Skin of body (tissue), 2 donors: ENCODE results near the gene ARL5A. TPM values are rescaled to one million over a fixed set of nuclear protein-coding genes. Genes with fewer than 3 reads are reported as not detected.

Source experiments
- DNase-seq: peaks from one replicate; lab custom pipeline; 2025; lab: John Stamatoyannopoulos, UW
- total RNA-seq: library from RNA; depleted of rRNA; stranded (reverse); fragments of >200 nt; gene quantifications from one replicate; pipeline ENCODE4 v1.2.3, GENCODE V29; 2014

Gene ARL5A
- total RNA-seq, 1 donor from 2014 or later, result 75.0 TPM

- no peak for DNase-seq
These were observed 60.7 kb downstream of the ARL5A start for GRCh38 chr2:151767536-151767935.

DNA sequence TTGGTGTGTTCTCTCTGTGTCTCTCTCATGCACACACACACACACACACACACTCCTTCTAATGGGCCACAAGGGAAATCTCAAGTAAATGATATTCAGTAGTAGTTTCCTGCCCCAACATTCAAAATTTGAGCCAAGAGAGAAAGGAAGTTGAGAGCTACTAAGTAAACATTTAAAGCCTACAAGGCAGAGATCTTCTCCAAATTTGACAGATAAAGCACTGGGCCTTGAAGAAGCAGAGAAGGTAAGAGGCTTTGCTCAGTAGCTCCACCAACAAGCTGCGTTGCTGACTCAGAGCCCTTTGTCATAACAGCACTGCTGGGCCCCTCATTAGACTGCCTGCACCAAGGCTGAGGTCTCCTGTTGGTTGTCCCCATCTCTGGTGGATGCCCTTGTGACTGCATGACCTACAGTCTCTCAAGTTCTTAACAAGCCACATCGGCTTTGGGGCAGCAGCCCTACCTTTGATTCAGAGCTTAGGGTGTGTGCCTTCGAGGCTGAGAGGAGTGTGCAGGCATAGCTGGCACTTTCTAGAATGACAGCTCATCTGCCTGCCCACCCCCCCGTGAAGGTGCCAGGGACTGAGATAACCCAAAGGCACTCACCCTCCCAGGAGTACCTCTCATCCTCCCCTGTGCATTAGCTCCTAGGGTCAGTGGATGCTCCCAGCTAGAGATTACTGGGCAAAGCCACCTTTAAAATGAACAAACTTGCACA is 61.6 kb downstream of the ARL5A start:
- DNase-seq, result no peak

DNA sequence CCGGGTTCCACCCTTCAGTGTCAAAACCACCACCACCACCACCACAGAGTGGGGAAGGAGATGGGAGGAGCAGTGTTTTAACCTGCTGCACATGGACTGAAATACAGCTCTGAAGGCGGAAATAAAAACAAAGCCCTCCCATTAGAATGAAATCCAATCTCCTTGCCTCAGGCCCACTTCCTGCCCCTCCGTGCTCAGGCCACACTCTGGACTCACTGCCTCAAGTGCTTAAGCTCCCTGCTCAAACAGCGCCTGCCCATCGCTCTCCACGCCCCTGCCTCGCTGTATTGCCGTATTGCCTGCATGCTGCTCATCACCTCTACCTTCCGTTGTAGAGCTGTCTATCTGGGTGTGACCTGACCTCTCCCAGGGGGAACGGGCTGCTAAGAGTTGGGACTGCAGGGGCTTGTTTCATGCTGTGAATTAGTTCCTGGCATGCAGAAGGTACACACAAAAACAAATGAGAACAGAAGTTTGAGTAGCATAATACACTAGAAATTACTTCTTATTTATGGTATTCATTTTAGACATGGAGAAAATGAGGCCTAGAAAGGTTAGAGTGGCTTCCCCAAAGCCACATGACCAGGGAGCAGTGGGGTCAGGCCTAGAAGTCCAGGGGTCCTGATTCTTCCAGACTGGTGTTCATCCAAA is 62.3 kb downstream of the ARL5A start:
- DNase-seq, result no peak

GRCh38 chr2:151762694-151763093 is 65.5 kb downstream of the ARL5A start:
- no peak for DNase-seq

DNA sequence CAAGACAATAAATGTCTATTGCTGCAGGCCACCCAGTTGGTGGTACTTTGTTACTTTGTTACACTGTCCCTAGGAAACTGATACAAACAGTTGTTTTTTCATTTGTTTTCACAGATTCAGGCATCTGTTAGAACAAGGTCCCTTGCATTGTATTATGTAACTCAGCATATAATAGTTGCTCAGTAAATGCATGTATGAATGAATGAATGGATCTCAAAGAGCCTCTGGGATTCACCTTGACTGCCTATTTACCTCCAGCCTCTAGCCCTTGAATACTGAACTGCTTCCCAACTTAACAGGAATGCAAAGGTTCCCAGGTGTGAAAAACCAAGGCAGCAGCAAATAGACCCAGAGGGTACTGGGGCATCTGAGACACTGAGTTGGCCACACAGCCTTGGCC is 66.5 kb downstream of the ARL5A start:
- DNase-seq, result no peak

- no peak for DNase-seq
These were observed 67.0 kb downstream of the ARL5A start for GRCh38 chr2:151761193-151761592.

DNA sequence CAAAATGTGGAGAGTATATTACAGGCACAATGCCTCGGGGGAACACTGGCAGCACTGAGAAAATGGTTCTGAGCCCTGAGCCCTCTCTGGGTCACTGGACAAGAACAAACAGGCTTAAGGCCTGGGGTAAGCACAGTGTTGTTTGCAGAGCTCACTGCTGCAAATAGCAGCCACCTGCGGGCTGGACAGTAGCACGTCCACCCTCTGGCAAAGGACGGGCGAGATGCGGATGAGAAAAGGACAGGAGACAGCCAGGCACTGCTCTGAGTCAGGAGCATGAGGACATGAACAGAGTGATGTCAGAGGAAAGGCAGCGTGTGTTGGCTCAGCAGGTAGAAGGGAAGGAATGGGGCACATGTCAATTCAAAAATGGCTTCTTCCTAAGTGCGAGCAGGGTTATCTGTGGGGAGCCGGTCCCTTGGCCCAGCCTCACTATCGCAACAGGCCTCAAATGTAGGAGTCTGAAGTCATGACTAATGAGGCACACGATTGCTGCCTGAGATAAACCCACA is 68.0 kb downstream of the ARL5A start:
- no peak for DNase-seq

DNA sequence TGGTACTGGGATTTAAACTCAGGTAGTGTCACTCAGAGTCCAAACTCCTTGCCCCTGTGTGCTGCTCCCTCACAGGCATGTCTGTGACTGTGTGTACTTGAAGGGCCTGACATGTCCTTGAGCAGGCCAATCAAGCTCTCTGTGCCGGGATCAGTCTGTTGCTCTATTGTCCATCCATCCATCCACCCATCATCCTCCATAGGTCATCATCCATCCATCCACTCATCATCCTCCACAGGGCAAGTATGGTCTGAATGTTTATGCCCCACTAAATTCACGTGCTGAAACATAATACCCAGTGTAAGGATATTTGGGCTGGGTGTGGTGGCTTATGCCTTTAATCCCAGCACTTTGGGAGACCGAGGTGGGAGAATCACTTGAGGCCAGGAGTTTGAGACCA is 69.5 kb downstream of the ARL5A start:
- DNase-seq, result no peak

DNA sequence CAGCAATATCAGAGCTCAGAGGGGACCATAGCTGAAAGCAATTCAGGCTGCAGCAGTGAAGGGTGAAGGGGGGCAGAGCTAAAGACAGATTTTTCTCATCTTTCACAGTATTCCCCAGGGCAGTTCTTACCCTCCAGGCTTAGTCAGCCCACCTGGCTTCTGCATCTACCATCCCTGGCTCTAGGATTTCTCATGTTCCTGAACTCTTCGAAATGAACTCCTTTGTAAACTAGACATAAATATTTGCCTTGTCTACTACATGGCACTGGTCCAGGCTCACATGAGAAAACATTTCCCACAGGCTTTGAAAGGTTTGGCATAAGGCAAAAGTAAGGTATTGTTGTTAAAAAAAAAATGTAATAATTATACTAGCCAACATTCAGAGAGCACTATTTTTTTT is 70.4 kb downstream of the ARL5A start:
- DNase-seq, result no peak

DNA sequence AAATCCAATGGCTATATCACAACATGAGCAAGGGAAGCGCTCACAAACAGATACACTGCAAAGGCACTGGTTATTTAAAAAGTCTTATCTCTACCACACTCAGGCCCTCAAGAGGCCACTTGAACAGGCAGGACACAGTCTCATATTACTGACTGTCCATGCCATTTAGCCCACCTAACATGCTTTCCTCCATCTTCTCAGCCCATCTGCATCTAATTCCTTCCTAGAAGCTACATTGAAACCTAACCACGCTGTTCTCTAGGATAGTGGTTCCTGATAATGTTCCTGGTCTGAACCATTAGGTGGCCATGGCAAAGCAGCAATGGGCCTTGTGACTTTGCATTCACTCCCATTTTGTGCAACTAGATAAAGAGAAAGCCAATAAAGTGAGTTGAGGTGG is 71.4 kb downstream of the ARL5A start:
- DNase-seq, result no peak

DNA sequence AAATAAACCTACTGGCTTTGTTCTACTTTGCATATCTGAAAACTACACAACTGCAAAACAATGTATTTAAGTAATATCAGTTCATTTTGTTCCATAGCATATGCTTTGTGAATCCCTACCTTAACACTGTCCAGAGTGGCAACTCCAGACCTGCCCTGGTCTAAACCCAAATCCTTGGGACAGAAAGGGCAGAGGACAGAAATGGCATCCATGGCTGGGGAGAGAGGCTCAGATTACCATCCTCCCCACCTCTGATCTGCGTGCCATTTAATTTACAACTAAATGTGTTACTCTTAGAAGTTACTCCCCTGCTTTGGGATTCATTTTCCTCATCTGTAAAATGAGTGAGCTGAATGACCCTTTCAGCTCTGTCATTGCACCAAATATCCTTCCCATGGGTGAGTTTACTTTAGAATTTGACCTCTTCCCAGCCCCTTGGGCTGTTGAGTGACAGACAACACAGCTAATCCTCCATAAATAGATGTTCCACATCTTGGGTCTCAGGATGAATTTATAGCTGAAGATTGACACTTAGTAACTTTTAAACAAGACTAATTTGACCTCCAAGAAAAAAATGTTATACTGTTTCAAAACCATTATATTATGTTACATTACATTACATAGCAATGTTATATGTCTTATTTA is 73.8 kb downstream of the ARL5A start:
- DNase-seq, result no peak

- no peak for DNase-seq
These were observed 74.7 kb downstream of the ARL5A start for GRCh38 chr2:151753540-151753939.

Other genes with a start within 250 kb of the ARL5A start
- 212 TPM for gene NEB, start 93.9 kb downstream of the ARL5A start, total RNA-seq